GM18505 (cell line): ENCODE data around the gene SPON1.
"Not testable (repeated sequence)": the region's sequence is repeated elsewhere in the genome, so short reads cannot be mapped to it uniquely, and the experiment has no call there.

Source experiments
- ATAC-seq: cut with Tn5 transposase; IDR thresholded peaks from one replicate; pipeline ENCODE4 v1.9.1; 2021; ENCODE audit not compliant: unreplicated experiment
- POLR2A ChIP-seq: IDR thresholded peaks from 4 replicates; pipeline ENCODE4 v1.6.1; 2011; ENCODE audit warnings: borderline replicate concordance; ENCODE audit not compliant: insufficient read depth, insufficient read length; ENCODE audit errors: extremely low read depth

SPON1 gene

GRCh38 chr11:14275076-14275475 lies 312.6 kb downstream of the SPON1 start:
- no peak for TF ChIP-seq POLR2A
- no peak for ATAC-seq

GRCh38 chr11:14278869-14279268 lies 316.3 kb downstream of the SPON1 start:
- not testable (repeated sequence) for ATAC-seq

GRCh38 chr11:14288189-14288935 lies 325.8 kb downstream of the SPON1 start:
- no peak for ATAC-seq
- TF ChIP-seq POLR2A, result no peak

GRCh38 chr11:14290422-14290821 lies 327.9 kb downstream of the SPON1 start:
- no peak for TF ChIP-seq POLR2A
- ATAC-seq, result no peak

- TF ChIP-seq POLR2A, result no peak
- ATAC-seq, result no peak
These were observed 337.4 kb downstream of the SPON1 start for GRCh38 chr11:14299921-14300320.

GRCh38 chr11:14300661-14301304 lies 338.3 kb downstream of the SPON1 start:
- ATAC-seq, result peak; percentile 89
- TF ChIP-seq POLR2A, result no peak

GRCh38 chr11:14304601-14305000 lies 342.1 kb downstream of the SPON1 start:
- ATAC-seq, result no peak
- TF ChIP-seq POLR2A, result no peak

- ATAC-seq, result no peak
- no peak for TF ChIP-seq POLR2A
These were observed 343.1 kb downstream of the SPON1 start for GRCh38 chr11:14305649-14306048.

- no peak for ATAC-seq
These were observed 344.0 kb downstream of the SPON1 start for GRCh38 chr11:14306481-14306880.

GRCh38 chr11:14308114-14308896 lies 345.8 kb downstream of the SPON1 start:
- ATAC-seq, result peak; percentile 45
- no peak for TF ChIP-seq POLR2A

More at GRCh38 chr11:14306481-14306880, 344.0 kb downstream of the SPON1 start:
- TF ChIP-seq POLR2A, result no peak

GRCh38 chr11:14308897-14309387 lies 346.4 kb downstream of the SPON1 start:
- peak; percentile 41 for ATAC-seq
- TF ChIP-seq POLR2A, result no peak

- no peak for ATAC-seq
- TF ChIP-seq POLR2A, result no peak
These were observed 347.1 kb downstream of the SPON1 start for GRCh38 chr11:14309425-14310192.

- no peak for TF ChIP-seq POLR2A
- ATAC-seq, result no peak
These were observed 348.2 kb downstream of the SPON1 start for GRCh38 chr11:14310679-14311078.

- no peak for TF ChIP-seq POLR2A
- ATAC-seq, result no peak
These were observed 350.4 kb downstream of the SPON1 start for GRCh38 chr11:14312736-14313438.
